Transverse colon (tissue), 4 donors: ENCODE results near the gene ZBP1.

Source experiments
- EP300 ChIP-seq: sonication (generic); formaldehyde crosslinking; IDR thresholded peaks from one replicate; pipeline ENCODE4 v1.6.1; 2017; ENCODE audit warnings: antibody characterized with exemption, low read depth
- POLR2A ChIP-seq: fragments of 450-650 bp; IDR thresholded peaks from one replicate; pipeline ENCODE4 v1.6.1; 2016; ENCODE audit warnings: antibody characterized with exemption, mild to moderate bottlenecking, moderate library complexity
- POLR2AphosphoS5 ChIP-seq, 3 donors: sonication (generic); formaldehyde crosslinking; IDR thresholded peaks; one replicate each; pipeline ENCODE4 v1.6.1; 2016; ENCODE audit warnings: antibody characterized with exemption in 3 of 3
- TF ChIP-seq, protein P1 (sequence below), 5 experiments: fragments of 200-600 bp in 3 of 5; fragments of 450-650 bp in 2 of 5; sonication (generic) in 3 of 5; IDR thresholded peaks; 1 replicate in 2 of 5; 2 replicates in 3 of 5; pipeline ENCODE4 v1.5.1; 2016 to 2017; ENCODE audit warnings: antibody characterized with exemption in 5 of 5, inconsistent platforms in 3 of 5, mild to moderate bottlenecking in 2 of 5, moderate library complexity in 1 of 5

DNA sequence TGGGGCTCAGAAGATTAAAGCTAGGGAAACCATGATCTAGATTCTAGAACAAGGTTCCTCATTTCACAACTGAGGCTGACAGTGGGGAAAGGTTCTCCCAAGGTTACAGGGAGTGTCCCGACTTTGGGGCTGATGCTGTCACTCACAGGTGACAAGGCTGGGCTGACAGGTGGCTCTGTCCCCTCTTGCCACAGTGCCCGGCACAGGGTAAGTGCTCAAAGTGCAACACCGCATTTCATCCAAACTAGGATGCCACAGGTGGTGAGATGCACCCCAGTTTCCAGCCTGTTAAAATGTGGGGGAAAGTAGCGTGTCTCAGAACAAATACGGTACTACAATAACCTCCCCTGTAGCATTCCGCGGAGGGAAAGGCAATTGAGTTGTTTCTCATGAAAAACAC lies 7.8 kb downstream of the ZBP1 start:
- TF ChIP-seq, protein P1, sequence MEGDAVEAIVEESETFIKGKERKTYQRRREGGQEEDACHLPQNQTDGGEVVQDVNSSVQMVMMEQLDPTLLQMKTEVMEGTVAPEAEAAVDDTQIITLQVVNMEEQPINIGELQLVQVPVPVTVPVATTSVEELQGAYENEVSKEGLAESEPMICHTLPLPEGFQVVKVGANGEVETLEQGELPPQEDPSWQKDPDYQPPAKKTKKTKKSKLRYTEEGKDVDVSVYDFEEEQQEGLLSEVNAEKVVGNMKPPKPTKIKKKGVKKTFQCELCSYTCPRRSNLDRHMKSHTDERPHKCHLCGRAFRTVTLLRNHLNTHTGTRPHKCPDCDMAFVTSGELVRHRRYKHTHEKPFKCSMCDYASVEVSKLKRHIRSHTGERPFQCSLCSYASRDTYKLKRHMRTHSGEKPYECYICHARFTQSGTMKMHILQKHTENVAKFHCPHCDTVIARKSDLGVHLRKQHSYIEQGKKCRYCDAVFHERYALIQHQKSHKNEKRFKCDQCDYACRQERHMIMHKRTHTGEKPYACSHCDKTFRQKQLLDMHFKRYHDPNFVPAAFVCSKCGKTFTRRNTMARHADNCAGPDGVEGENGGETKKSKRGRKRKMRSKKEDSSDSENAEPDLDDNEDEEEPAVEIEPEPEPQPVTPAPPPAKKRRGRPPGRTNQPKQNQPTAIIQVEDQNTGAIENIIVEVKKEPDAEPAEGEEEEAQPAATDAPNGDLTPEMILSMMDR (IDR thresholded peaks at IDR 0.05) = no peak
- no peak for TF ChIP-seq POLR2AphosphoS5 (IDR thresholded peaks at IDR 0.05)
- no peak for TF ChIP-seq POLR2A
- TF ChIP-seq EP300 = no peak
